B cell (primary cell): Measurements from ENCODE around the gene PGK1. TPM values are rescaled to one million over a fixed set of nuclear protein-coding genes. Genes with fewer than 3 reads are reported as not detected.

Experiments used
- ATAC-seq: fragments of 200-7000 bp; cut with Tn5 transposase; one replicate; pipeline ENCODE4 v1.10.0; 2021; ENCODE audit warnings: low read depth, mild to moderate bottlenecking, moderate number of reproducible peaks, moderate library complexity
- CTCF ChIA-PET: fragments of 350-600 bp; sonication (Branson Sonifier 250); formaldehyde crosslinking; loops from one replicate; lab custom pipeline; 2021; ENCODE audit warnings: antibody characterized with exemption, inconsistent platforms; lab: Charles Lee
- POLR2A ChIA-PET: fragments of 350-600 bp; sonication (Branson Sonifier 250); formaldehyde crosslinking; loops from one replicate; lab custom pipeline; 2021; ENCODE audit warnings: antibody characterized with exemption; lab: Charles Lee
- DNase-seq: peaks from one replicate; pipeline ENCODE4 v3.0.0; 2013
- H2AFZ ChIP-seq: 2 replicates; pipeline ENCODE4 v1.6.1; 2012; ENCODE audit warnings: mild to moderate bottlenecking, low read depth, low read length; ENCODE audit not compliant: insufficient read depth, poor library complexity, severe bottlenecking
- H3K27ac ChIP-seq, 2 donors: 1 replicate in 1 of 2; 2 replicates in 1 of 2; pipeline ENCODE4 v1.5.1; 2012 to 2013; ENCODE audit warnings: low read length in 2 of 2, mild to moderate bottlenecking in 2 of 2, moderate library complexity in 1 of 2
- H3K27me3 ChIP-seq, 4 experiments: fragments of 200-600 bp in 1 of 4; sonication (generic) in 1 of 4; replicated peaks in 1 of 4; 1 replicate in 2 of 4; 2 replicates in 2 of 4; pipeline versions ENCODE4 v1.6.1 to v1.7.0; 2013 to 2016; ENCODE audit warnings: low read length in 3 of 4, mild to moderate bottlenecking in 2 of 4, mixed read lengths in 1 of 4, moderate library complexity in 1 of 4; ENCODE audit not compliant: insufficient read depth in 4 of 4, control insufficient read depth in 3 of 4; ENCODE audit errors: control extremely low read depth in 1 of 4
- H3K36me3 ChIP-seq, 2 experiments: replicated peaks in 1 of 2; 1 replicate in 1 of 2; 2 replicates in 1 of 2; pipeline versions ENCODE4 v1.6.1 to v1.7.1; 2013; ENCODE audit warnings: low read length in 1 of 2; ENCODE audit not compliant: insufficient read depth in 2 of 2, control insufficient read depth in 1 of 2; ENCODE audit errors: control extremely low read depth in 1 of 2, extremely low read depth in 1 of 2
- H3K4me1 ChIP-seq, 2 donors: fragments of 200-600 bp in 1 of 2; sonication (generic) in 1 of 2; 1 replicate in 1 of 2; 2 replicates in 1 of 2; pipeline versions ENCODE4 v1.5.1 to v1.6.1; 2013 to 2017; ENCODE audit warnings: low read length in 2 of 2; ENCODE audit not compliant: control insufficient read depth in 2 of 2, insufficient read depth in 2 of 2
- H3K4me2 ChIP-seq: replicated peaks from 2 replicates; pipeline ENCODE3; 2012; ENCODE audit warnings: mild to moderate bottlenecking, low read depth, low read length; ENCODE audit not compliant: poor library complexity, severe bottlenecking
- H3K4me3 ChIP-seq, 5 experiments: fragments of 200-600 bp in 1 of 5; sonication (generic) in 1 of 5; 1 replicate in 3 of 5; 2 replicates in 2 of 5; pipeline versions ENCODE4 v1.5.1 to v1.7.0; 2011 to 2016; ENCODE audit warnings: low read length in 4 of 5, mild to moderate bottlenecking in 4 of 5, low read depth in 2 of 5, control low read depth in 1 of 5, moderate library complexity in 1 of 5; ENCODE audit not compliant: insufficient read depth in 1 of 5; ENCODE audit errors: control extremely low read depth in 1 of 5, extremely low read depth in 1 of 5
- H3K79me2 ChIP-seq: fragments of 200-600 bp; sonication (generic); one replicate; pipeline ENCODE4 v1.6.0; 2016; ENCODE audit warnings: low read length; ENCODE audit not compliant: control insufficient read depth, insufficient read depth
- H3K9ac ChIP-seq: fragments of 200-600 bp; sonication (generic); 2 replicates; pipeline ENCODE4 v1.6.1; 2017; ENCODE audit warnings: mild to moderate bottlenecking, low read length, moderate library complexity
- H3K9me3 ChIP-seq, 3 donors: one replicate each; pipeline versions ENCODE4 v1.6.1 to v1.7.1; 2013; ENCODE audit warnings: low read length in 2 of 3; ENCODE audit not compliant: control insufficient read depth in 2 of 3, insufficient read depth in 1 of 3; ENCODE audit errors: control extremely low read depth in 1 of 3
- H4K20me1 ChIP-seq: 2 replicates; pipeline ENCODE4 v1.6.0; 2012; ENCODE audit warnings: mild to moderate bottlenecking, low read length; ENCODE audit not compliant: insufficient read depth, control insufficient read depth, poor library complexity, severe bottlenecking
- H3K27ac Mint-ChIP-seq: one replicate; pipeline ENCODE4 v1.8.0; 2021; ENCODE audit warnings: mixed read lengths
- H3K27me3 Mint-ChIP-seq: one replicate; pipeline ENCODE4 v1.8.0; 2021; ENCODE audit warnings: mixed read lengths
- H3K4me1 Mint-ChIP-seq: one replicate; pipeline ENCODE4 v1.8.0; 2021; ENCODE audit warnings: mixed read lengths
- H3K4me3 Mint-ChIP-seq: one replicate; pipeline ENCODE4 v1.8.0; 2021; ENCODE audit warnings: mixed read lengths
- H3K9me3 Mint-ChIP-seq: one replicate; pipeline ENCODE4 v1.8.0; 2022; ENCODE audit warnings: mixed read lengths; ENCODE audit not compliant: insufficient read depth
- CTCF ChIP-seq: fragments of 200-600 bp; IDR thresholded peaks from one replicate; pipeline ENCODE4 v1.8.0; 2022; ENCODE audit warnings: antibody characterized with exemption, mild to moderate bottlenecking
- EZH2 ChIP-seq: IDR thresholded peaks from 2 replicates; pipeline ENCODE4 v1.6.1; 2012; ENCODE audit warnings: borderline replicate concordance, low read depth, mild to moderate bottlenecking, moderate library complexity, low read length; ENCODE audit not compliant: insufficient read depth, poor library complexity, severe bottlenecking
- WGBS: methylation state at CpG from one replicate; pipeline ENCODE4 v1.1.5; 2013; ENCODE audit warnings: missing lambda C conversion rate; ENCODE audit not compliant: insufficient coverage; 5-methylcytosine and 5-hydroxymethylcytosine counted together
- intact Hi-C: fragments of 100-400 bp; cut with micrococcal nuclease; formaldehyde crosslinking; loops from one replicate; pipeline ENCODE4 v1.10.0; 2022
- polyA plus RNA-seq: library from polyadenylated mRNA; depleted of rRNA; stranded (reverse); fragments of >200 nt; gene quantifications from 2 replicates; pipeline ENCODE4 v1.2.3, GENCODE V29; 2012
- total RNA-seq, 2 donors: library from RNA; stranded (reverse); fragments of 120-200 nt in 1 of 2; gene quantifications; 1 replicate in 1 of 2; 2 replicates in 1 of 2; pipeline versions ENCODE4 v1.2.3 to v1.2.4, GENCODE V29; 2013 to 2022

PGK1 gene
- total and polyA plus RNA-seq, 2 donors (not counting 1 experiment from before 2014, with no cell fraction given), result 83.7 to 162 TPM

- peak; percentile 77 for DNase-seq
- CTCF ChIA-PET, result no interaction called here
- Mint-ChIP-seq H3K9me3 (no peaks in the 10 kb centered on the region), H3K27ac (peak within 1 kb of the TSS; percentile 90), H3K4me1 (peaks cover 6% of the 10 kb centered on the region), H3K27me3 (no peaks in the 10 kb centered on the region), H3K4me3 (peak within 1 kb of the TSS; percentile 95)
- H3K4me1 ChIP-seq, result peaks cover 0 to 3% of the 10 kb centered on the region in 2 donors
- H3K9ac ChIP-seq, result peak within 1 kb of the TSS; percentile 83
- WGBS, result 0% methylated on average over 51 of the region's 59 CpGs
- no peaks in the 10 kb centered on the region for H3K9me3 ChIP-seq
- ATAC-seq, result peak; percentile 95
- H3K4me2 ChIP-seq, result peak within 1 kb of the TSS; percentile 77
- no peaks in the 10 kb centered on the region for H4K20me1 ChIP-seq
- peak within 1 kb of the TSS; percentile 34 to 83 (median 77) for H3K4me3 ChIP-seq
- TF ChIP-seq CTCF (no peak), EZH2 (no peak)
- H2AFZ ChIP-seq, result peak within 1 kb of the TSS; percentile 78
- POLR2A ChIA-PET, result interaction anchor here (0.6 kb wide), 2 partner anchors 37 to 146 kb away, joined by 3 to 5 read pairs; no protein-coding TSS in a partner anchor
- H3K27ac ChIP-seq, result peak within 1 kb of the TSS; percentile 44 to 71
- intact Hi-C loops, result loop anchor here (1.0 to 10.0 kb wide), 5 partner anchors 35 to 1125 kb away; partner anchors contain the start of genes ATP7A and PGK1
- no peaks in the 10 kb centered on the region for H3K36me3 ChIP-seq
- no peaks in the 10 kb centered on the region for H3K27me3 ChIP-seq
- no peaks in the 10 kb centered on the region for H3K79me2 ChIP-seq
These were observed 35.4 kb downstream of the PGK1 start, which contains the start of gene TAF9B for GRCh38 chrX:78139160-78140123. TAF9B (minus strand) TSS chrX:78139650; CDS start chrX:78139611, 39 bp downstream.

- ChIA-PET POLR2A (no interaction called here), CTCF (no interaction called here)
- no peaks in the 10 kb centered on the region for H3K27me3 Mint-ChIP-seq
- H3K4me1 Mint-ChIP-seq, result peaks cover 6% of the 10 kb centered on the region
- H3K27ac Mint-ChIP-seq, result peak overlapping the region; percentile 74
- Histone ChIP-seq H3K36me3 (no peaks in the 10 kb centered on the region), H3K27me3 (no peaks in the 10 kb centered on the region), H2AFZ (no peak overlapping the region), H3K9me3 (no peaks in the 10 kb centered on the region), H3K79me2 (no peaks in the 10 kb centered on the region), H4K20me1 (no peaks in the 10 kb centered on the region), H3K27ac (no peak overlapping the region), H3K4me1 (peaks cover 0 to 3% of the 10 kb centered on the region in 2 donors), H3K4me2 (peak overlapping the region; percentile 77), H3K4me3 (no peak overlapping the region), H3K9ac (peak overlapping the region; percentile 83)
- no peak for TF ChIP-seq EZH2
- TF ChIP-seq CTCF, result no peak
- ATAC-seq (no peak), DNase-seq (no peak)
- H3K9me3 Mint-ChIP-seq, result no peaks in the 10 kb centered on the region
- peak overlapping the region; percentile 95 for H3K4me3 Mint-ChIP-seq
- WGBS, result 98% methylated on average over 6 of the region's 9 CpGs
- intact Hi-C loops, result no loop called here
These were observed 36.2 kb downstream of the PGK1 start for GRCh38 chrX:78140206-78140605.
